T-helper 2 cell treated with Interferon-gamma antibody and Interleukin-4, amounts not matched to agents 5 μg/mL and 100 μg/mL, for 36 hours (primary cell): ENCODE results near the gene DAW1.
"Not testable (repeated sequence)": the region's sequence is repeated elsewhere in the genome, so short reads cannot be mapped to it uniquely, and the experiment has no call there.

Experiments used
- DNase-seq: peaks from one replicate; pipeline ENCODE4 v3.0.0; 2021; ENCODE audit warnings: low spot score
- H3K27ac Mint-ChIP-seq: one replicate; pipeline ENCODE4 v1.8.0; 2021; ENCODE audit warnings: mild to moderate bottlenecking, mixed read lengths
- H3K27me3 Mint-ChIP-seq: one replicate; pipeline ENCODE4 v1.8.0; 2021; ENCODE audit warnings: low read depth, mixed read lengths
- H3K36me3 Mint-ChIP-seq: one replicate; pipeline ENCODE4 v1.8.0; 2021; ENCODE audit warnings: low read depth, mixed read lengths
- H3K4me1 Mint-ChIP-seq: one replicate; pipeline ENCODE4 v1.8.0; 2021; ENCODE audit warnings: low read depth, mixed read lengths
- H3K4me3 Mint-ChIP-seq: one replicate; pipeline ENCODE4 v1.8.0; 2022; ENCODE audit warnings: mild to moderate bottlenecking, moderate library complexity, mixed read lengths
- H3K9me3 Mint-ChIP-seq: one replicate; pipeline ENCODE4 v1.8.0; 2021; ENCODE audit warnings: mixed read lengths

DAW1 gene

GRCh38 chr2:227871375-227871791 lies at the start of gene DAW1:
Gene DAW1 (plus strand): TSS chr2:227871631. CDS start chr2:227871690, 59 bp downstream.
- no peaks in the 10 kb centered on the region for H3K9me3 Mint-ChIP-seq
- DNase-seq: peak; percentile 7
- H3K4me1 Mint-ChIP-seq: no peaks in the 10 kb centered on the region
- no peak within 1 kb of the TSS for H3K4me3 Mint-ChIP-seq
- H3K27me3 Mint-ChIP-seq: peaks cover 16% of the 10 kb centered on the region
- no peak within 1 kb of the TSS for H3K27ac Mint-ChIP-seq
- H3K36me3 Mint-ChIP-seq: no peaks in the 10 kb centered on the region

GRCh38 chr2:227822416-227823003 lies 48.9 kb upstream of the DAW1 start:
- Mint-ChIP-seq H3K27me3 (no peaks in the 10 kb centered on the region), H3K4me3 (no peak overlapping the region), H3K27ac (no peak overlapping the region), H3K36me3 (no peaks in the 10 kb centered on the region), H3K9me3 (no peaks in the 10 kb centered on the region), H3K4me1 (peaks cover 6% of the 10 kb centered on the region)
- DNase-seq: no peak

- Mint-ChIP-seq H3K9me3 (no peaks in the 10 kb centered on the region), H3K4me1 (no peaks in the 10 kb centered on the region), H3K36me3 (no peaks in the 10 kb centered on the region), H3K27ac (no peak overlapping the region), H3K4me3 (no peak overlapping the region), H3K27me3 (no peaks in the 10 kb centered on the region)
- DNase-seq: no peak
Measured at GRCh38 chr2:227823922-227824321, 47.5 kb upstream of the DAW1 start.

- Mint-ChIP-seq H3K27ac (no peak overlapping the region), H3K4me1 (no peaks in the 10 kb centered on the region), H3K9me3 (no peaks in the 10 kb centered on the region), H3K27me3 (no peaks in the 10 kb centered on the region), H3K4me3 (no peak overlapping the region), H3K36me3 (no peaks in the 10 kb centered on the region)
- no peak for DNase-seq
Measured at GRCh38 chr2:227824711-227825110, 46.7 kb upstream of the DAW1 start.

- H3K27ac Mint-ChIP-seq: no peak overlapping the region
- H3K4me1 Mint-ChIP-seq: no peaks in the 10 kb centered on the region
- H3K36me3 Mint-ChIP-seq: no peaks in the 10 kb centered on the region
- H3K27me3 Mint-ChIP-seq: no peaks in the 10 kb centered on the region
- DNase-seq: no peak
- no peaks in the 10 kb centered on the region for H3K9me3 Mint-ChIP-seq
- no peak overlapping the region for H3K4me3 Mint-ChIP-seq
Measured at GRCh38 chr2:227826019-227826521, 45.4 kb upstream of the DAW1 start.

GRCh38 chr2:227826563-227826962 lies 44.9 kb upstream of the DAW1 start:
- H3K36me3 Mint-ChIP-seq: no peaks in the 10 kb centered on the region
- no peaks in the 10 kb centered on the region for H3K27me3 Mint-ChIP-seq
- H3K4me1 Mint-ChIP-seq: no peaks in the 10 kb centered on the region
- no peaks in the 10 kb centered on the region for H3K9me3 Mint-ChIP-seq
- H3K27ac Mint-ChIP-seq: no peak overlapping the region
- no peak overlapping the region for H3K4me3 Mint-ChIP-seq
- DNase-seq: no peak

GRCh38 chr2:227827143-227827542 lies 44.3 kb upstream of the DAW1 start:
- Mint-ChIP-seq H3K27me3 (no peaks in the 10 kb centered on the region), H3K36me3 (no peaks in the 10 kb centered on the region), H3K27ac (no peak overlapping the region), H3K4me3 (no peak overlapping the region), H3K4me1 (no peaks in the 10 kb centered on the region), H3K9me3 (no peaks in the 10 kb centered on the region)
- no peak for DNase-seq

- H3K9me3 Mint-ChIP-seq: no peaks in the 10 kb centered on the region
- no peaks in the 10 kb centered on the region for H3K27me3 Mint-ChIP-seq
- no peak for DNase-seq
- no peak overlapping the region for H3K4me3 Mint-ChIP-seq
- H3K4me1 Mint-ChIP-seq: no peaks in the 10 kb centered on the region
- no peak overlapping the region for H3K27ac Mint-ChIP-seq
- no peaks in the 10 kb centered on the region for H3K36me3 Mint-ChIP-seq
Measured at GRCh38 chr2:227828477-227828912, 42.9 kb upstream of the DAW1 start.

GRCh38 chr2:227829337-227829736 lies 42.1 kb upstream of the DAW1 start:
- no peaks in the 10 kb centered on the region for H3K4me1 Mint-ChIP-seq
- H3K9me3 Mint-ChIP-seq: no peaks in the 10 kb centered on the region
- no peak overlapping the region for H3K27ac Mint-ChIP-seq
- no peaks in the 10 kb centered on the region for H3K27me3 Mint-ChIP-seq
- DNase-seq: no peak
- no peaks in the 10 kb centered on the region for H3K36me3 Mint-ChIP-seq
- H3K4me3 Mint-ChIP-seq: no peak overlapping the region

GRCh38 chr2:227834423-227834822 lies 37.0 kb upstream of the DAW1 start:
- H3K9me3 Mint-ChIP-seq: no peaks in the 10 kb centered on the region
- H3K27ac Mint-ChIP-seq: no peak overlapping the region
- no peak overlapping the region for H3K4me3 Mint-ChIP-seq
- no peaks in the 10 kb centered on the region for H3K36me3 Mint-ChIP-seq
- no peaks in the 10 kb centered on the region for H3K4me1 Mint-ChIP-seq
- DNase-seq: no peak
- H3K27me3 Mint-ChIP-seq: peaks cover 3% of the 10 kb centered on the region

- Mint-ChIP-seq H3K4me3 (no peak overlapping the region), H3K36me3 (no peaks in the 10 kb centered on the region), H3K9me3 (no peaks in the 10 kb centered on the region), H3K27me3 (peaks cover 3% of the 10 kb centered on the region), H3K4me1 (no peaks in the 10 kb centered on the region), H3K27ac (no peak overlapping the region)
- no peak for DNase-seq
Measured at GRCh38 chr2:227834916-227835650, 36.3 kb upstream of the DAW1 start.

- not testable (repeated sequence) for H3K36me3 Mint-ChIP-seq, H3K27ac Mint-ChIP-seq, H3K9me3 Mint-ChIP-seq, H3K4me3 Mint-ChIP-seq, H3K27me3 Mint-ChIP-seq, DNase-seq, H3K4me1 Mint-ChIP-seq
Measured at GRCh38 chr2:227839339-227840129, 31.9 kb upstream of the DAW1 start.

GRCh38 chr2:227846831-227847230 lies 24.6 kb upstream of the DAW1 start:
- H3K27me3 Mint-ChIP-seq: no peaks in the 10 kb centered on the region
- H3K9me3 Mint-ChIP-seq: no peaks in the 10 kb centered on the region
- no peak overlapping the region for H3K27ac Mint-ChIP-seq
- no peak for DNase-seq
- H3K4me1 Mint-ChIP-seq: no peaks in the 10 kb centered on the region
- H3K36me3 Mint-ChIP-seq: no peaks in the 10 kb centered on the region
- H3K4me3 Mint-ChIP-seq: no peak overlapping the region

GRCh38 chr2:227848146-227848545 lies 23.3 kb upstream of the DAW1 start:
- Mint-ChIP-seq H3K9me3 (no peaks in the 10 kb centered on the region), H3K36me3 (no peaks in the 10 kb centered on the region), H3K4me3 (no peak overlapping the region), H3K27ac (no peak overlapping the region), H3K4me1 (no peaks in the 10 kb centered on the region), H3K27me3 (no peaks in the 10 kb centered on the region)
- DNase-seq: no peak
